T-cell (primary cell): ENCODE measurements around the gene ARL17B. TPM values are rescaled to one million over a fixed set of nuclear protein-coding genes. Genes with fewer than 3 reads are reported as not detected.
"Not testable (repeated sequence)": the region's sequence is repeated elsewhere in the genome, so short reads cannot be mapped to it uniquely, and the experiment has no call there.

Experiments
- ATAC-seq, 4 experiments: fragments of 200-7000 bp in 3 of 4; fragments of 150-1000 bp in 1 of 4; cut with Tn5 transposase; replicated peaks in 1 of 4; 1 replicate in 3 of 4; 2 replicates in 1 of 4; pipeline ENCODE4 v1.10.0; 2021; ENCODE audit warnings: moderate library complexity in 3 of 4, mild to moderate bottlenecking in 2 of 4, moderate number of reproducible peaks in 1 of 4
- CTCF ChIA-PET, 2 donors: fragments of 300-600 bp; sonication (Branson Sonifier 250); formaldehyde crosslinking; loops; one replicate each; lab custom pipeline; 2022; ENCODE audit warnings: antibody characterized with exemption in 2 of 2; lab: Charles Lee
- POLR2A ChIA-PET, 2 donors: fragments of 300-600 bp; sonication (Branson Sonifier 250); formaldehyde crosslinking; loops; one replicate each; lab custom pipeline; 2022; ENCODE audit warnings: antibody characterized with exemption in 2 of 2; lab: Charles Lee
- DNase-seq, 35 experiments: peaks; one replicate each; pipeline versions ENCODE4 v3.0.0 to v3.0.0-alpha.2; 2013 to 2023
- H3K27ac ChIP-seq: one replicate; pipeline ENCODE4 v1.5.1; 2013; ENCODE audit warnings: low read length
- H3K27me3 ChIP-seq, 2 experiments: replicated peaks in 1 of 2; 1 replicate in 1 of 2; 2 replicates in 1 of 2; pipeline versions ENCODE4 v1.6.1 to v1.7.0; 2013; ENCODE audit warnings: low read length in 1 of 2, mixed read lengths in 1 of 2; ENCODE audit not compliant: control insufficient read depth in 2 of 2, insufficient read depth in 2 of 2; ENCODE audit errors: extremely low read depth in 1 of 2
- H3K36me3 ChIP-seq, 2 donors: 1 replicate in 1 of 2; 2 replicates in 1 of 2; pipeline versions ENCODE4 v1.6.1 to v1.7.0; 2013; ENCODE audit warnings: low read length in 1 of 2; ENCODE audit not compliant: control insufficient read depth in 2 of 2, insufficient read depth in 1 of 2; ENCODE audit errors: extremely low read depth in 1 of 2
- H3K4me1 ChIP-seq, 2 experiments: 1 replicate in 1 of 2; 2 replicates in 1 of 2; pipeline versions ENCODE4 v1.6.1 to v1.7.0; 2013; ENCODE audit warnings: low read length in 2 of 2, mixed read lengths in 1 of 2; ENCODE audit not compliant: insufficient read depth in 2 of 2, control insufficient read depth in 1 of 2; ENCODE audit errors: extremely low read depth in 1 of 2
- H3K4me3 ChIP-seq, 2 donors: 1 replicate in 1 of 2; 2 replicates in 1 of 2; pipeline versions ENCODE4 v1.5.1 to v1.7.0; 2013; ENCODE audit warnings: mild to moderate bottlenecking in 2 of 2, low read length in 1 of 2, moderate library complexity in 1 of 2; ENCODE audit not compliant: control insufficient read depth in 1 of 2; ENCODE audit errors: extremely low read depth in 1 of 2
- H3K9me3 ChIP-seq: 2 replicates; pipeline ENCODE4 v1.7.0; 2013
- H3K27ac Mint-ChIP-seq, 2 donors: one replicate each; pipeline ENCODE4 v1.8.0; 2020 to 2021; ENCODE audit warnings: mild to moderate bottlenecking in 2 of 2, mixed read lengths in 2 of 2
- H3K27me3 Mint-ChIP-seq, 2 donors: one replicate each; pipeline ENCODE4 v1.8.0; 2021 to 2022; ENCODE audit warnings: mixed read lengths in 2 of 2
- H3K36me3 Mint-ChIP-seq: one replicate; pipeline ENCODE4 v1.8.0; 2021; ENCODE audit warnings: mixed read lengths
- H3K4me1 Mint-ChIP-seq, 3 donors: one replicate each; pipeline ENCODE4 v1.8.0; 2020 to 2022; ENCODE audit warnings: mixed read lengths in 3 of 3, mild to moderate bottlenecking in 1 of 3
- H3K4me3 Mint-ChIP-seq, 3 donors: one replicate each; pipeline ENCODE4 v1.8.0; 2020 to 2022; ENCODE audit warnings: mild to moderate bottlenecking in 3 of 3, mixed read lengths in 3 of 3, moderate library complexity in 3 of 3
- H3K9me3 Mint-ChIP-seq, 3 donors: one replicate each; pipeline ENCODE4 v1.8.0; 2020 to 2022; ENCODE audit warnings: mixed read lengths in 3 of 3
- WGBS: methylation state at CpG from one replicate; pipeline ENCODE4 v1.1.5; 2013; ENCODE audit warnings: missing lambda C conversion rate; ENCODE audit not compliant: insufficient coverage; 5-methylcytosine and 5-hydroxymethylcytosine counted together
- total RNA-seq, 35 experiments: library from RNA in 6 of 35; stranded (reverse) in 6 of 35; fragments of 120-200 nt in 1 of 35; gene quantifications; one replicate each; pipeline versions ENCODE4 v1.2.1 to v1.2.4 and lab custom pipeline; 2013 to 2026

ARL17B gene
- total RNA-seq, 5 donors from 2014 or later (not counting 1 experiment from before 2014, with no cell fraction given) = 16.6 to 49.2 (median 30.4) TPM

DNA sequence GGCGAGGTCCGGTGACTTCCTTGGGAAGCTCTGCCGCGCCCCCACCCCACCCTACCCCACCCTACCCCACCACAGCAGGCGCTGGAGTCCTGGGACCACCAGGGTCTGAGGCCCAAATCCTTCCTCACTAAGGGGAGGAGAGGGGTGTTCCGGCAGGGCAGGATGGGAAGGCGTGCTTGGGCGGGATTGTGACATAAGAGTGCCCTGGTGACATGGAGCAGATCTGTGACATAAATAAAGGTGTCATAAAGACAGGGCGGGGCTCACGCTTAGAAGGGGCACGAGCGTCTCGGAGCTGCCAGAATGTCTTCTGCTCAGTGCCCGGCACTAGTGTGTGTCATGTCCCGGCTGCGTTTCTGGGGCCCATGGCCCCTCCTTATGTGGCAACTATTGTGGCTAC lies 66.7 kb downstream of the ARL17B start, which contains the start of gene LRRC37A:
TSS of gene LRRC37A (plus strand) at position 301 of the 400 bp plus-strand sequence. CDS start at position 304, 3 bp downstream.
- H3K27me3 Mint-ChIP-seq, ATAC-seq, H3K27ac ChIP-seq, H3K36me3 ChIP-seq, H3K9me3 Mint-ChIP-seq, H3K4me3 ChIP-seq, H3K36me3 Mint-ChIP-seq, H3K9me3 ChIP-seq, POLR2A ChIA-PET, H3K27me3 ChIP-seq, H3K27ac Mint-ChIP-seq, CTCF ChIA-PET, H3K4me3 Mint-ChIP-seq, DNase-seq, H3K4me1 ChIP-seq: not testable (repeated sequence)
- H3K4me1 Mint-ChIP-seq = peaks cover 0 to 10% (median 8%) of the 10 kb centered on the region in 3 donors
- no CpG with 5 or more reads among the region's 16 CpGs for WGBS

DNA sequence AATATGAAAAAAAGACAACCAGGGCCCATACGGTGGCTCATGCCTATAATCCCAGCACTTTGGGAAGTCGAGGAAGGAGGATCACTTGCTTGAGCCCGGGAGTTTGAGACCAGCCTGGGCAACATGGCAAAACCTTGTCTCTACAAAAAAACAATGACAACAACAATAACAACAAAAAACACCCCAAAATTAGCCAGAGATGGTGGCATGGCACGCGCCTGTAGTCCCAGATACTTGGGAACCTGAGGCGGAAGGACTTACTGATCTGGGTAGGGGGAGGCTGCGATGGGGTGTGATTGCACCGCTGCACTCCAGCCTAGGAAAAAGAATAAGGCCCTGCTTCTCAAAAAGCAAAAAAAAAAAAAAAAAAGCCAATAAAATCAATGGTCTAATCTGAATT lies 69.9 kb downstream of the ARL17B start:
- H3K27ac ChIP-seq = not testable (repeated sequence)

DNA sequence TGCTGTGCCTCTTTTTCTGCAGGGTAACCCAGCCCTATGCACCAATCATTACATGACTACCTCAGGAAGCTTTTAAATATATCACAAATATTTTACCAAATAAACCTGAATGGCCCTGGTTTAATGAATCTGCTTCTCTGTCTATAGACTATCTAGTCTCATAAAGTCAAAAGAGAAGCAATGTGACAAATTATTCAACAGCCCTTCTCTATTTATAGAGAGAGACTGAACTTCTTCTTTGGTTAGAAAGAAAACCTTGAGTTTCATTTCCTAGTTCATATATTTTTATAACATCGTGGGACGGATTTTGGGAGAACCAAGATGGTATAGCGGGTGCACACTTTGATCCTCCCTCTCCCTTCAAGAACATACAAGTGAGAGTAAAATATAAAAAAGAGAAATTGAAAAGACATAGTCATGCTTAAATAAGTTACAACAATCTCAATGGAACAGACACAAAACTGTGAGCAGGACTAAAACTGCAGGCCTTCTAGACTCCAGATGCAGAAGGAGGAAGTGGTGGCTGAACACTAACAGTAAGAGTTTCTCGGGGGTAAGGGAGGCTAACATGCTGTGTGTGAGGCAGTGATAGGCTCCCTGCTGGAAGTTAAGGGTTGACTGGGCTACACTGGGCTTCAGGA lies 70.5 kb downstream of the ARL17B start:
- H3K27ac ChIP-seq, H3K27me3 ChIP-seq, CTCF ChIA-PET, H3K9me3 Mint-ChIP-seq, H3K27me3 Mint-ChIP-seq, POLR2A ChIA-PET, H3K9me3 ChIP-seq, H3K36me3 Mint-ChIP-seq, H3K4me3 ChIP-seq, H3K36me3 ChIP-seq, H3K4me1 ChIP-seq, DNase-seq: not testable (repeated sequence)
- Mint-ChIP-seq H3K4me1 (peaks cover 6 to 19% (median 14%) of the 10 kb centered on the region in 3 donors), H3K27ac (peak overlapping the region in 1 of 2 donors; percentile 39), H3K4me3 (peak overlapping the region in 1 of 3 donors; percentile 9)
- no CpG with 5 or more reads among the region's 4 CpGs for WGBS
- peak; percentile 26 to 72 (median 38) for ATAC-seq

More for the DNA sequence above, 69.9 kb downstream of the ARL17B start:
- H3K36me3 Mint-ChIP-seq, H3K27me3 Mint-ChIP-seq, H3K36me3 ChIP-seq, H3K4me3 ChIP-seq, ATAC-seq, POLR2A ChIA-PET, H3K9me3 Mint-ChIP-seq, CTCF ChIA-PET, H3K27me3 ChIP-seq, H3K4me1 ChIP-seq, H3K9me3 ChIP-seq, DNase-seq: not testable (repeated sequence)
- no CpG with 5 or more reads among the region's 8 CpGs for WGBS
- peaks cover 6 to 17% (median 14%) of the 10 kb centered on the region in 3 donors for H3K4me1 Mint-ChIP-seq
- H3K4me3 Mint-ChIP-seq = peak overlapping the region in 1 of 3 donors; percentile 9
- H3K27ac Mint-ChIP-seq = peak overlapping the region in 1 of 2 donors; percentile 39

DNA sequence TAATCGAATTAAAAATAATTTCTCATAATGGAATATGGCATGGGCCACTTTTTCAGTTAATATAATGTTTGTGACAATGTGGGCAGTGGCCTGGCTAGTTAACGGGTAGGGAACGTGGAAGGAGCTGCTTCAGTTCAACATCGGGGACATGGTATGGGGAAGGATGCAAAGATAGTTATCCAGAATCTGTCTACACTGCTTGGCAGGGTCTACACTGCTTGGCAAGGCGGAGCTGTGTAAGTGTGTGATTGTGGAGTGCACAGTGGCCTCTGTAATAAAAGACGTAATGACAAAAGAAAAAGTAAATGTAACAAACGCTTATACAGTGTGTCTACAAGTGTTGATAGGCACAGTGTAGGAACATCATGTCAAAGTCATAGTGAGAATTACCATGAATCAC lies 74.0 kb downstream of the ARL17B start:
- H3K27me3 ChIP-seq, DNase-seq, H3K9me3 ChIP-seq, H3K27me3 Mint-ChIP-seq, H3K27ac ChIP-seq, ATAC-seq, H3K4me3 Mint-ChIP-seq, POLR2A ChIA-PET, H3K4me1 ChIP-seq, H3K36me3 Mint-ChIP-seq, H3K9me3 Mint-ChIP-seq, H3K36me3 ChIP-seq, H3K4me3 ChIP-seq, H3K27ac Mint-ChIP-seq: not testable (repeated sequence)
- CTCF ChIA-PET = interaction anchor here (0.6 kb wide), 2 partner anchors 102 to 142 kb away, joined by 3 to 6 read pairs; no protein-coding TSS in a partner anchor
- H3K4me1 Mint-ChIP-seq = peaks cover 9 to 33% (median 19%) of the 10 kb centered on the region in 3 donors
- 100% methylated on average over 1 of the region's 7 CpGs for WGBS

DNA sequence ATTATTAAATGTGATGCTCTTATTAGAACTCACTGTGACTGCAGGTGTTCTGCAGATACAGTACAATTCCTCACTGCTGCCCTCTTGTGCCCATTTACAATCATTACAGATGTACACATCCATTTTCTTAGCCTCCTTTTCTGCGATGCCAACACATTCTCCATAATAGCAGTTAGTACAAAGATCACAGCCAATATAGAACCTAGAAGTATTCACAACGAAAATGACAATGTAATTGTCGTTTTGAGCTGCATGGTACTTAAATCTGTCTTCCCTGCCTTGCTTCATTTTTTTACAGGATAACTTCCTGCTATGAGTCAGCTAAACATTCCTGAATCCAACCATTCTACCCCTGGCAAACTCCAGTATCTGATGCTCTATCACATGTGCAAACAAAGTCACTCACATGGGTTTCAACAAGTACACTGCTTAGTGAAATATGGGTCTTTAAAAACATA lies 74.8 kb downstream of the ARL17B start:
- H3K4me3 ChIP-seq, H3K9me3 ChIP-seq, H3K36me3 Mint-ChIP-seq, H3K4me3 Mint-ChIP-seq, H3K27ac Mint-ChIP-seq, H3K27me3 Mint-ChIP-seq, H3K4me1 ChIP-seq, H3K9me3 Mint-ChIP-seq, H3K36me3 ChIP-seq, H3K27me3 ChIP-seq, H3K27ac ChIP-seq: not testable (repeated sequence)
- ATAC-seq (peak; percentile 84 to 89 (median 89)), DNase-seq (peak in 31 of 35 experiments; percentile 7 to 87 (median 53))
- POLR2A ChIA-PET = interaction anchor here in 1 of 2 donors (0.6 kb wide), 1 partner anchor 1734 kb away, joined by 11 read pairs; no protein-coding TSS in a partner anchor
- H3K4me1 Mint-ChIP-seq = peaks cover 9 to 33% (median 19%) of the 10 kb centered on the region in 3 donors
- WGBS = 0% methylated on average over 3 of the region's 3 CpGs
- CTCF ChIA-PET = interaction anchor here (0.5 to 1.7 kb wide), 6 partner anchors 20 to 956 kb away, joined by 3 to 5 read pairs (median 4); partner anchors contain the start of gene KANSL1 (in 1 of the 2)

DNA sequence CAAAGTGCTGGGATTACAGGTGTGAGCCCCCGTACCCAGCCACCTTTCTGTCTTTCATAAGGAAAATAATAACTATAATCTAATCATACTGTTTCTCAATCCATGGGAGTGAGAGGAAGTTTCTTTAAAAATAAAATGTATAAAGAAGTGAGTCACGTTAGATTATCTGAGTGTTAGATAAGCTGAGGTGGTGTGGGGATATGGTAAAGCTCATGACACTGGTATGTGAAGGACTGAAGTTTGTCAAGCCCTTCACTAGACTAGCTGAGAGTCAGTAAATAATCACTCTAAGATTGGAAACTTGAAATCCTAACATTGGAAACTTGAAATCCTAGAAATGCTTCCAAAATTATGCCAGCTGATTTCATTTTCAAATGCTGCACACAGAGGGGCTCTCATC lies 76.1 kb downstream of the ARL17B start:
- not testable (repeated sequence) for ATAC-seq, H3K9me3 ChIP-seq

More for the DNA sequence above, 76.1 kb downstream of the ARL17B start:
- H3K27me3 ChIP-seq, H3K4me3 Mint-ChIP-seq, H3K9me3 Mint-ChIP-seq, H3K27ac ChIP-seq, H3K27me3 Mint-ChIP-seq, H3K36me3 ChIP-seq, POLR2A ChIA-PET, H3K4me1 ChIP-seq, DNase-seq, H3K27ac Mint-ChIP-seq, H3K36me3 Mint-ChIP-seq, H3K4me3 ChIP-seq: not testable (repeated sequence)
- CTCF ChIA-PET = interaction anchor here (0.7 to 1.7 kb wide), 3 partner anchors 9 to 289 kb away, joined by 4 read pairs; no protein-coding TSS in a partner anchor
- WGBS = no CpG with 5 or more reads among the region's 2 CpGs
- H3K4me1 Mint-ChIP-seq = peaks cover 9 to 22% (median 11%) of the 10 kb centered on the region in 3 donors
